ENCODE data around the gene ANGPTL2. TPM values are rescaled to one million over a fixed set of nuclear protein-coding genes. Genes with fewer than 3 reads are reported as not detected.

The ANGPTL2 gene
- polyA plus RNA-seq, 1 of the 3 experiments (the other 2 are of a cell fraction) = 12.3 TPM

GRCh38 chr9:127124792-127125191 is 2.4 kb upstream of the ANGPTL2 start:
- 96% methylated on average over 2 of the region's 2 CpGs for WGBS (ENCODE audit: low lambda C conversion rate)
- Histone ChIP-seq H3K9ac (no peak overlapping the region), H3K4me1 (ENCODE audit: control insufficient read depth in 1 of 2, insufficient read depth in 2 of 2, low read depth in 1 of 2, low read length in 1 of 2) (peaks cover 12 to 41% of the 10 kb centered on the region in 2 experiments; a peak in 2 of 4 replicates), H3F3A (replicated peaks; ENCODE audit: insufficient read depth) (no peaks in the 10 kb centered on the region), H3K9me3 (no peaks in the 10 kb centered on the region), H3K79me2 (ENCODE audit: insufficient read depth) (peaks cover 13% of the 10 kb centered on the region; the same call in 1 of the 2 replicates), H3K36me3 (replicated peaks in 1 of 2; ENCODE audit: control insufficient read depth in 1 of 2, insufficient read depth in 2 of 2, low read length in 1 of 2) (no peaks in the 10 kb centered on the region), H3K4me3 (ENCODE audit: low read depth in 2 of 2, low read length in 1 of 2) (no peak overlapping the region), H3K27me3 (ENCODE audit: insufficient read depth) (no peaks in the 10 kb centered on the region), H4K20me1 (ENCODE audit: insufficient read depth) (no peaks in the 10 kb centered on the region), H3K4me2 (no peak overlapping the region), H3K27ac (ENCODE audit: low read depth in 2 of 2, low read length in 1 of 2) (no peak overlapping the region), H3K9me2 (no peaks in the 10 kb centered on the region), H2AFZ (ENCODE audit: low read depth) (no peak overlapping the region)
- DNase-seq = no peak
- CTCF ChIA-PET = interaction anchor here (0.7 to 1.0 kb wide), 4 partner anchors 11 to 158 kb away, joined by 3 to 4 read pairs (median 3); no protein-coding TSS in a partner anchor
- POLR2A ChIA-PET = no interaction called here
- TF ChIP-seq PBX3 (IDR thresholded peaks at IDR 0.05) = no peak
- no peak for TF ChIP-seq REST (IDR thresholded peaks at IDR 0.05; ENCODE audit: low read depth, low read length)
- TF ChIP-seq MXI1 (IDR thresholded peaks at IDR 0.05; ENCODE audit: low read depth, low read length) = no peak
- no peak for TF ChIP-seq CTCF (IDR thresholded peaks at IDR 0.05)
- no peak for TF ChIP-seq FOXM1 (IDR thresholded peaks at IDR 0.05; ENCODE audit: low read depth)
- no peak for TF ChIP-seq RAD21 (IDR thresholded peaks at IDR 0.05; ENCODE audit: low read length)
- no peak for TF ChIP-seq RXRA (IDR thresholded peaks at IDR 0.05; ENCODE audit: borderline replicate concordance, low read depth)
- no peak for TF ChIP-seq FOXJ3 (CRISPR knock-in tag; IDR thresholded peaks at IDR 0.05)
- TF ChIP-seq EP300 (IDR thresholded peaks at IDR 0.05; ENCODE audit: borderline replicate concordance in 1 of 2, low read depth in 1 of 2, low read length in 1 of 2) = no peak
- TF ChIP-seq TCF12 (IDR thresholded peaks at IDR 0.05) = no peak
- no peak for TF ChIP-seq RCOR1 (IDR thresholded peaks at IDR 0.05; ENCODE audit: low read length)
- TF ChIP-seq SIN3A (IDR thresholded peaks at IDR 0.05; ENCODE audit: borderline replicate concordance, low read depth, low read length) = no peak
- no peak for TF ChIP-seq RFX5 (IDR thresholded peaks at IDR 0.05; ENCODE audit: low read length)
- no peak for TF ChIP-seq ELF1 (IDR thresholded peaks at IDR 0.05)
- TF ChIP-seq GABPA (IDR thresholded peaks at IDR 0.05; ENCODE audit: low read depth) = no peak

All from SK-N-SH (cell line).